Measurements from ENCODE around the gene CKS1B.

The CKS1B gene

DNA sequence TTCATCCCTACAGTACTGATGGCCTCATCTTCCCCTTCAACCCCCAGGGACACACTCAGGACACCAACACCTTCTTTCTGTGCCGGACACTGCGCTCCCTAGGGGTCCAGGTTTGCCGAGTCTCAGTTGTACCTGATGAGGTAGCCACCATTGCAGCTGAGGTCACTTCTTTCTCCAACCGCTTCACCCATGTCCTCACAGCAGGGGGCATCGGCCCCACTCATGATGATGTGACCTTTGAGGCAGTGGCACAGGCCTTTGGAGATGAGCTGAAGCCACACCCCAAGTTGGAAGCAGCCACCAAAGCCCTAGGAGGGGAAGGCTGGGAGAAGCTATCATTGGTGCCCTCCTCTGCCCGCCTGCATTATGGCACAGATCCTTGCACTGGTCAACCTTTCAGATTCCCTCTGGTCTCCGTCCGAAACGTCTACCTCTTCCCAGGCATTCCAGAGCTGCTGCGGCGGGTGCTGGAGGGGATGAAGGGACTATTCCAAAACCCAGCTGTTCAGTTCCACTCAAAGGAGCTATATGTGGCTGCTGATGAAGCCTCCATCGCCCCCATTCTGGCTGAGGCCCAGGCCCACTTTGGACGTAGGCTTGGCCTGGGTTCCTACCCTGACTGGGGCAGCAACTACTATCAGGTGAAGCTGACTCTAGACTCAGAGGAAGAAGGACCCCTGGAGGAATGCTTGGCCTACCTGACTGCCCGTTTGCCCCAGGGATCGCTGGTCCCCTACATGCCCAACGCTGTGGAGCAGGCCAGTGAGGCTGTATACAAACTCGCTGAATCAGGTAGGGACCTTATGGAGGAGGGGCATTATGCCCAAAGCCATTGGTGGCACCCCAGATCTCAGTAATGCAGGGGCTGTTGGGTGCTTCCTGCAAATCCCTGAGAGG, 13.8 kb downstream of the CKS1B start:
- DNase-seq: no peak

DNA sequence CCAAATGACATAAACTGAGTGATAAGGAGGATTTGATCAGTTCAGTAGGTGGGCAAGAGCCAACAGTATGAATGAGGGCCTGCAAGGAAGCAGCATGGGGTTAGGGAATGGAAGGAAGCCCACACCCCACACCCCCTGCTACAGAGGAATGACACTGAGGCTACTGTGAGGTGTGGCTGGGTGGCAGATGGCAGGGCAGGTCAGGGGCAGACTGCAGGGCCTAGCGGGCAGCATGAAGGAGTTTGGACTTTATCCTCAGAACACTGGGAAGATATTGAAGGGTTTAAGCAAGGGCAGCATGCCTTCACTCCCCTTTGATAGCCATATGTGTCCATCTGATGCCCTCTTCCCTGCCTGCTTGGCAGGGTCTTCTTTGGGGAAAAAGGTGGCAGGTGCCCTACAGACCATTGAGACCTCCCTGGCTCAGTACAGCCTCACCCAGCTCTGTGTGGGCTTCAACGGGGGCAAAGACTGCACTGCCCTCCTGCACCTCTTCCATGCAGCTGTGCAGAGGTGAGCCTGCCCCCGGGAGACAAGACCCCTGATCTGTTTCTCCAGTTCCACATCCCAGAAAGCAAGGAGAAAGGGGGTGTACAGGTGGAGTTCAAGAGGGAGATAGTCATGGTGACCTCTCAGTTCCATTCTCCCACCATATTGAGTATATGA, 14.8 kb downstream of the CKS1B start:
- no peak for DNase-seq

DNA sequence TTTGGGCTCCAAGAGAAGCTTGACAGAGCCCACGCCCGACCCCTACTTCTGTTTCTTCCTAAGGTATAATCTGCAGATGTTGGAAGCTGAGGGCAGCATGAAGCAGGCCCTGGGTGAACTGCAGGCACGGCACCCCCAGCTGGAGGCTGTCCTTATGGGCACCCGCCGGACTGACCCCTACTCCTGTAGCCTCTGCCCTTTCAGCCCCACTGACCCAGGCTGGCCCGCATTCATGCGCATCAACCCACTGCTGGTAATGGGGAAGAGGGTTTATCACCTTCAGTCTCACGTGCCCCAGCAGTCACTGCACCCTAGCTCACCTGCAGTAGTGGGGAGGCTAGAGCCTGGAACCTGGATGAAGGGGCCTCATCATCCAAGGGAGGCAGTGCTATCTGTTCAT, 15.8 kb downstream of the CKS1B start:
- no peak for DNase-seq

DNA sequence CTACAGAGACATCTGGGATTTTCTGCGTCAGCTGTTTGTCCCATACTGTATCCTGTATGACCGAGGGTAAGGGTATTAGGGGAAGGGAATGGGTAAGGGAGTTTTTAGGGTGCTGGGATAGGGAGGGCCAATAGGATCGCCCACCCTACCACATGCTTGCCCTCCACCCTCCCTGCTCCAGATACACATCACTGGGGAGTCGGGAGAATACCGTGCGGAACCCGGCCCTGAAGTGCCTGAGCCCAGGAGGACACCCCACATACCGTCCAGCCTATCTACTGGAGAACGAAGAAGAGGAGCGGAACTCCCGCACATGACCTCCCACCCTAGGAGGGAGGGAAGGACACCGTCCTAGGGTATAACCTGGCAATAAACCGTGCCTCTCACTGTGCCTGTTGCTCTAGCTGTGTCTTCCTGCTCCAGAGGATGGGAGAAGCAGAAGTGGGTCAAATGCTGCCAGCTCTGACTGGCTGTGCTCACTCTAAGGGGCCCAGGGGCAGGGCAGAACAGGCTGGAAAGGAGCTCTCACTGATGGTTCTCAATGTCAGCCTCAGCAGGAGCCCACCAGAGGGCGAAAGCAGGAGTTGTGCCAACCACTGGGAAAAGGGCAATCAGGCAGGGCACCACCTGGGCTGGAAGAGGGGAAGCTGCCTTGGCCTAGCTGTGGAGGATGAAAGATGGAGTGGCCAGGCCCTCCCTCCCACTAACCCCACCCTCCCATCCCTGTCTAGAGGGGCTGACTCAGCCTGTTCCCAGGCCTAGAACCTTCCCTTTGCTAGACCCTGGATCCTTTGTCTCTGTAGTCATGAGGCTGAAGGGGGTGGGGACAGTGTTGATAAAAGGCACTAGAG, 18.5 kb downstream of the CKS1B start:
- DNase-seq: peak in 1 of 2 experiments; percentile 40

DNA sequence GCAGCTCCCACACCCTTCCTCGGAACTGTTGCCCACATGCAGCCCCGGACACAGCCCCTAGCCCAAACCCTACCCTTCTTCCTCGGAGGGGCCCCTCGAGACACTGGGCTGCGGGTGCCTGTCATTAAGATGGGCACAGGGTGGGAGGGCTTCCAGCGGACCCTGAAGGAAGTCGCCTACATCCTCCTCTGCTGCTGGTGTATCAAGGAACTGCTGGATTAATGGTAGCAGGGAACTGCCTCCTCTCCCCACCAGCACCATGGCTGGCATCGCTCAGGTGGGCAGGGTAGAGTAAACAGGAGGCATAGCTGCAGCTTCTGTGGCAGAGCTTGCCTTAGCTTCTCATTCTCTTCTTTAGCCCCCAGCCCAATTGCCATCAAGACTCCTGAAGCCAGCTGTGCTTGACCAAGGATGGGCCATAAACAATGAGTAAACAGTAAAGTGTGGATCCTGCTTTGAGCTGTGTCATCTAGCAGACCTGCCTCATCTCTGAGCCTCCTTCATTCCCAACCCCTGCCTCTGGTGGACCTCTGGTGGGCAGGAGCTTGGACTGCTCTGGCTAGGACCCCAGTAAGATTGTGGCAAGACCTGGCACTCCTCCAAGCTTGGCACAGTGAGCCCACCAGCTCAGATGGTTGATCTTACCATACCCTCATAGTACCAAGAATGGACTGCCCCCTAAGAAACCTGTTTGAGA, 19.2 kb downstream of the CKS1B start, which contains the start of gene LENEP:
Gene LENEP, plus strand, starts transcription at position 15 of the 697 bp plus-strand sequence. Its CDS starts 22 bp downstream, at position 37.
- DNase-seq: no peak

DNA sequence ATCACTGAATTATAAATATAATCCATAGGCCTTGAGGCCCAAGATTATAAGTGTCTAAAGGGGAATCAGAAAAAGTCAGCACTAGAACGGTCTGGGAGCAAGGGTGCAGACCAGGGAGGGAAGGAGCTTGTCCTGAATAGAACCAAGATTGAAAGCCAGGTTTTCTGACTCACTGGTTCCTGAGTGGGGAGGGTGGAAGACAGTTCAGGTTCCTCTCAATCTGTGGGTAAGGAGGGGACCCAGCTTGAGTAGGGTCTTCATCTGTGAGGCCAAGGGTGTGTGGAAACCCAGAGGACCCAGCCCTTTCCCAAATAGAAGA, 19.7 kb downstream of the CKS1B start:
- no peak for DNase-seq

DNA sequence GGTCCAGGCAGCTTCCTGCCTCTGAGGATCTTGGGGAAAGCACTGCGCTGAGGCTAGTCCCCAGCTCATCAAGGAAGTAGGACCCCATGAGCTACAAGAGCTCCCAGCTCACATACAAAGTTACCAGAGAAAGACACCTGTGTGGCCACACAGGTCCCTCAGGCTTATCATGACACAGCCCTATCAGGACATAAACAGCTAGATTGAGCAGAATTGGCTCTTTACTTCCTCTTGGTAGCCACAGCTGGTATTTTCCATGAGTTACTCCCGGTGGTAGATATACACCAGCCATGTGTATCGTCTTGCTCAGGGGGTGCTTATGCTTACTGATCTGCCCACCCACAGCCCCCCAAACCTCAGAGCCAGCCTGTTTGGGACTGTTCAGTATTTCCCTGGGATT, 20.1 kb downstream of the CKS1B start:
- no peak for DNase-seq

DNA sequence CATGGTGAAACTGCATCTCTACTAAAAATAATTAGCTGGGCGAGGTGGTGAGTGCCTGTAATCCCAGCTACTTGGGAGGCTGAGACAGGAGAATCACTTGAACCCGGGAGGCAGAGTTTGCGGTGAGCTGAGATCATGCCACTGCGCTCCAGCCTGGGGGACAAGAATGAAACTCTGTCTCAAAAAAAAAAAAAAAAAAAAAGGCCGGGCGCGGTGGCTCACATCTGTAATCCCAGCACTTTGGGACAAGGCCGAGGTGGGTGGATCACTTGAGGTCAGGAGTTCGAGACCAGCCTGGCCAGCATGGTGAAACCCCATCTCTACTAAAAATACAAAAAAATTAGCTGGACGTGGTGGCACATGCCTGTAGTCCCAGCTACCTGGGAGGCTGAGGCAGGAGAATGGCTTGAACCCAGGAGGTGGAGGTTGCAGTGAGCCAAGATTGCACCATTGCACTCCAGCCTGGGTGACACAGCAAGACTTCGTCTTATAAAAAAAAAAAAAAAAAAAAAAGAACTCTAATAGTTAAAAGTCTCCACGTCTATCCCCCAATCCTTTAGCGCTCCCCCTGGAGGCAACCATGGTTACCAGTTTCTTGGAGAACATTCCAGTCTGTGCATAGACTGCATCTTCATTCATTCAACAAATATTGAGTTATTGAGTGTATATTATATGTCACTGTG, 21.0 kb downstream of the CKS1B start:
- peak; percentile 45 to 48 for DNase-seq

DNA sequence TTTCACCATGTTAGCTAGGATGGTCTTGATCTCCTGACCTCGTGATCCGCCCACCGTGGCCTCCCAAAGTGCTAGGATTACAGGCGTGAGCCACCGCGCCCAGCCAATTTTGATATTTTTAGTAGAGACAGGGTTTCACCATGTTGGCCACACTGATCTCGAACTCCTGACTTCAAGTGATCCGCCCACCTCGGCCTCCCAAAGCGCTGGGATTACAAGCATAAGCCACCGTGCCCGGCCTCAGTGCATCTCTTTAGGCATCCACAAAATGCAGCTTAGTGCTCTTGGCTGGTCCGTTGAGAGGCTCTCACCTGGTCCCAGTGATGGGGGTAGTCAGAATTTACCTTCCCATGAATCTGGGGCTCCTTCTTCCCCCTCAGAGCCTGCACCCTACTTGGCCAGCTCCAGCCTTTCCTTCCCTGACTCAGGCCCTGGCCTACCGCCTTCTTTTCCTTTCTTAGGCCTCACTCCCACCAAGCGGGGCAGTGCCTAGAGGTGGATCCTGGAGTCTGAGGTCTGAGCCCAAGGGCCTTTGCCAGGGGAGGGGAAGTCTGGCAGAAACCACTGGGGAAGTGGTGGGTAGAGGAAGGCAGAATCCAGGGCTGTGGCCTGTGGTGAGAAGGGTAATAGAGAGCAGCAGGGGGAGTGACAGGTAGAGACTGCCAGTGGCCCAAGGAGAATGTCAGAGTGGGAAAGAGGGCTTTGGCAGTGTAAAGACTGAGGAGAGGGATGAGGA, 22.7 kb downstream of the CKS1B start:
- DNase-seq: peak; percentile 55 to 57

DNA sequence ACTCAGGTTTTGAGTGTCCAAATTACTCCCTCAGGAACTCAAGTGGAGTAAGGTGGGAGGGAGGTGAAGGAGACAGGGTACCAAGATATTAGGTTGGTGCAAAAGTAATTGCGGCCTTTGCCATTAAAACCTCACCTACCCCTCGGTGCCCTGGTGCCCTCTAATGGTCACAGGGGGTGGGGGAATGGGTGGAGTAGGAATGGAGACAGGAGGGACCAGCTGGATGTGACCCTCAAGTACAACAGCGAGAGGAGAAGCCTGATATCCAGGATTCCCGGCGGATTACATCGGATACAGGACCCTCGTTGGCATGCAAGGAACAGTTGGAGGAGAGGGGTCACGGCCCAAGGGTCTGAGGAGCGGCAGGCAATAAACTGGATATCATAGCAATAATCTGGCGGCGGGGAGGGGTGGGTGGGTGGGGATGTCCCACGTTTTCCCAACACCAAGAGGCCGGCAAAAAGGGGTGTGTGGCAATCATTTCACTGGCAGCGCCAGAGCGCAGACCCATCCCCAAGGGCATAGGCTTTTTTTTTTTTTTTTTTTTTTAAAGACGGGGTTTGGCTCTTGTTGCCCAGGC, 23.8 kb downstream of the CKS1B start:
- DNase-seq: no peak

DNA sequence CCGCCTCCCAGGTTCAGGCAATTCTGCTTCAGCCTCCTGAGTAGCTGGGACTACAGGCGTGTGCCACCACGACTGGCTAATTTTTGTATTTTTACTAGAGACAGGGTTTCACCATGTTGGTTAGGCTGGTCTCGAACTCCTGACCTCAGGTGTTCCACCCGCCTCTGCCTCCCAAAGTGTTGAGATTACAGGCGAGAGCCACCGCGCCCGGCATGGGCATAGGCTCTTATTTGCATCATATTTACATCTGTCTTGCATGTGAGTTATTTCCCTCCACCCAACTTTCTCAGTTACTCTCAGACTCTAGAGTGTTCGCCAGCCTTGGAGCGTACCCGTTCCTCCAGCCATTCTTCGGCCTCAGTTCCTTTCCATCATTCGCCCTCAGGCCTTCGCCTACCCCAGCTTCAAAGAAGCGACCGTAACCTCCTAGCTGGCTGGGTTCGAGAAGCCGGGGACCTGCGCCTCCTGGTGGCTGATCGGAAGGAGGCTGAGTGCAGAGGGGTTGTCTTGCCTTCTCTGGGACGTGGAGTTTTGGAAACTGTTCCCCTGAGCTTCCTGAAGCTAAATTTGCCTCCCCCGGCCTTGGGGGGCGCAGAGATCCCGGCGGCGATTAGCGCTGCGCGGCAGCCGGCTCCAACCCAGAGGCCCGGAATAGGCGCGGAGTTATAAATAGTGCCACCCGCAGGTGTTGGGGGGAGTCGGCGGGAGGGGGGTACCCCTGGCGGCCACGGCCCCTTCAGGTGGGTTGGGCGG, 24.5 kb downstream of the CKS1B start:
- DNase-seq: peak; percentile 93

DNA sequence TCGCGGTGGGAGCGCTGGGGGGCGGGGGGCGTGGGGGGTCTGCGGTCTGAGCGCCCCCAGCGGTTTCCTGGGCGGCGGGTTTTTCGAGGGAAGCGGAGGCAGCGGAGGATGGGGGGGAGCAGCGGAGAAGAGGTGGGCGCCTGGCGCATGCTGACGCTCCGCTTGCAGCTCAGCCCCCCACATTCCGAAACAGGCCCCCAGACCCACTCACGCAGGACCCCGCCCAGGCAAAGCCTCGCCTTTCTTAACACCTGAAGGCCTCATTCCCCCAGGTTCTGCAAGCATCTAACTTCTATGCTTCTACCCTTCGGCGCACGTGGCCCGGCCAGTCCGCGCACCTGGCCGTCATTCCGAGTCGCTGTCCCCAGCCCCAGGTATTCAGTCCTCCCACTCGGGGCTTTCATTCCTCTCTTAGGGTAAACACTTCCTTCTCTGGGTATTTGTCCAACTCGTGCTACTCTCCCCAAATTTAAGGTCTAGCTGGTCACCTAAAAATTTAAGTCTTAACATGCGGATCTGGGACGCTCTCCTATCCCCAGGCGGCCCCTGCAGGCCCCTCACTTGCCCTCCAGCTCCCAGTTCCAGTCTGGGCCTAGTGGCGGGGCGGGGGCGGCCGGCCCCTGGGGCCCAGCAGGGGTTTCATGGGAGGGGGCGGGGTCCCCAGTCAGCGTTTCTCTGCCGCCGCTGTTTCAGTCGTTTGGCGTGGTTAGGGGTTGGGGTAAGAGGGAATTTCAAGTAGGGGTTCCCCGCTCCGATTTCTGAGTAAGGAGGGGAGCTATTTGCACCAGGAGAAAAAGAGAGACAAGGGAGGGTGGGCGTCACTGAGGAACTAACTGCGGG, 25.3 kb downstream of the CKS1B start:
- peak; percentile 58 to 64 for DNase-seq

DNA sequence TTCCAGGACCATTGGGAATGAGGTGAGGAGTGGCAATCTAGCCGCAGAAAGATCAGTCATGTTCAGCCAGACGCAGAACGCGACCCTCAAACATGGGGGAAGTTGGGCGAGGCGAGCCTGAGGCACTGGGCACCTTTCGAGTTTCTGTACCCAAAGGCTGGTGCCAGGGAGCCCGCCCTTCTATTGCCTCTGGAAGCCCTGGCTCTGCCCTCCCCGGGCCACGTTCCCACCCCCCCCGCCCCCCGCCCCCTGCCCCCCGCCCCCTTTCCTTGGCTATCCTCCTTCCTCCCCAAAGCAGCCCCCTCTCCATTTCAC, 25.9 kb downstream of the CKS1B start:
- no peak for DNase-seq

DNA sequence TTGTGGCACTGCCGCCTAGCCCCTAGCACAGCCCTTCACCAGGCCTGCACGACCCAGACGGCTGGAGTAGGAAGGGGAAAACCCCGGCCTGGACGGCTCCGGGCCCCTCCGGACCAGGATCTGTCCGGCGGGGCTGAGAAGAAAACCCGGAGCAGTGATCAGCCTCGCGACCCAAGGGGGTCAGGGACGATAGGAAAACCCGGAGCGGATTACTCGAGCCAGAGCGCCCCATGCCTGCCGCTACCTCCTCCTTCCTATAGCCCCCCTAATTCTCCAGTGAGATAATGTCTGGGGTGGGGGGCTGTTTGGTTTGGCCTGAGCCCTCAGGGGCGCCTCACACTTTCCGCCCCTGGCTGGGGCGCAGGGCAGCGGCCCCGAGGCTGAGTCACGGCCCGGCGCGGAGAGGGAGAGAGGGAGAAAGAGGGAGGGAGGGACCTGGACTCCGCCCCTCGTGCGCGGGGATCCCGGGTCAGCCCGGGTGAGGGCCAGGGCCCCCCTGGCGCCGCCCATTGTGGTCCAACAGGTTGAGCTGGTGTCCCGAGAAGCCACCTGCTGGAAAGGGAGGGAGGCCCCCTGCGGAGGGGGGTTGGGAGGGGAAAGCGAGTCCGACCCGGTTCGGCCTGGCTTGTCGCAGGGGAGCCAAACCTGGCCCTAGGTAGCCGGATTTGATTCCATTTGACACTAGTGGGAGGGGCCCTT, 26.4 kb downstream of the CKS1B start:
- DNase-seq: peak; percentile 91 to 92

DNA sequence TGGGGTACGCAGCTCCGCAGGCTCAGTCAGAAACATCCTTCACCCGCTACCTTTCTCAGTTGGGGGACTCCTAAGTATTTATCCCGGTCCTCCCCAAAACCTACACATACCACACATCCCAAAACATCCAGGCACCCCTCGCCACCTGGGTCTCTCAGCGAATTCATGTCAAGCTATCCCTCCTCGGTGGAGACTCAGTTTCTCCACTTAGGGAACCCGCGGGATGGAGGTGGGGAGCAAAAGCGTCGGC, 26.9 kb downstream of the CKS1B start:
- peak in 1 of 2 experiments; percentile 62 for DNase-seq

DNA sequence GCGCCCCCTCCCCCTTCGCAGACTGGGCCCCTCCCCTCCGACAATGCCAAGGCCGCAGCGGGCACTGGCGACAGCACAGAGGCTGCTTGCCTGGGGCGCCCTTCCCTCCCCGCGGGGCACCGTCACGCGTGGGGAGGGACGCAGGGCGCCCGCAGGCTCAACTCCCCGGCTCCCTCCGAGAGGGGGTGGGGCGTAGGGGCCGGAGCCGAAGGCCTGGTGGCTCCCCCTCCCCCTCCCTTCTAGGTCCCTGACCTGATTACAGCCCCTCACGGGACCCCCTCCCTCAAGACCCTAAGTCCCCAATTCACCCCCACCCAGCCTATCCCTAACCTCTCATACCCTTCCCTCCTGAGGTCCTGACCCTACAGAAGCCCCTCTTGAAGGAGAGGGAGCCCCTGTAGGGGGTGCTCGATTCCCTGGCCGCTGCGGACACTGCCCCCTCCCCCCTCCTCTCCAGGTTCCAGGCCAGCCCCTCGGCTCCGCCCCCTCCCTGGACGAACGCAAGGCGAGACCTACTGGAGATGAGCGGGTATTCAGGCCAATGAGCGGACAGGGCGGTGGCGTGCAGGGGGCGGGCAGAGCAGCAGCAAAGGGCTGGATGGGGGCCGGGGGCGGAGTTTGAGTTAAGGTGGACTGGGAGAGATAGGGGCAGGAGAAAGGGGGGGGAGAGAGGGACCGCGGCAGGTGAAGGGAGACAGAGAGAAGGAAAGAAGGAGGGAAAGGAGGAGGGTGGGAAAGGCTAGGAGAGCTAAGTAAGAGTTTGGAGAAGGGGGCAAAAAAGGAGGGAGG, 27.4 kb downstream of the CKS1B start:
- DNase-seq: peak; percentile 98 to 99

DNA sequence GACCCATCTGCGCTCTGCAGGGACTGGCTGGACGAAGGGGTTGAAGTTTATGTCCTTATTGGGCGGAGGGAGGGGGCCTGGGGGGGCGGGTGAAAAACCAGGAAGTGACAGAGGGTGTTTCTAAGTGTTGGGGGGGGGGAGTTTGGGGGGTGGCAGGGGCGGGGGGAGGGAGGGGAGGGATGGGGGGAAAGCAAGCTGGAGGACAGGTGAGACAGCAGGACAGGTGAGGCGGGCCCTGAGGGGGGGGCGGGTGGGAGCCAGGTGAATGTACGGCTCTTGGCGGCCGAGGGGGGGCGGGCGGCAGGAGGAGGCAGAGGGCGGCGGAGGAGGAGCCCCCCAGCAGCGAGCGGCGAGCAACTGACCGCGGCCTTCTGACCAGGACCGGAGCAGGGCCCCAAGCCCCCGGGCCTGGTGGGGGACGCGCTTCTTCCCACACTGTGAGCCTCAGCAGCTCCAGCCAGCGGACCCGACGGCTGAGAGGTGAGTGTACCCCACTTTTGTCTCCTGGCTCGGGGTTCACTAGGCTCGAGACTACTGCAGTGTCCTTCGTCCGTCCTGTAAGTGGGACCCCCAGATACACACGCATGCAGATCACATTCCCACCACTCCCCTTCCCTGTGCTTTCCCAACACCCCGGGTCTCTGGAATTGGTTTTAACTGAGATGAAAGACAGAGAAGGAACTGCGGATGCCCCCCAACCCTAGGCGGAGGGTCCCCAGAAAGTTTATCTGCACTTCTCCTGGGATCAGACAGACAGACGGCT, 28.2 kb downstream of the CKS1B start, which contains the start of gene ZBTB7B:
Gene ZBTB7B, plus strand, starts transcription at position 339 of the 763 bp plus-strand sequence. CDS start 11,859 bp downstream, outside the sequence.
- DNase-seq: peak; percentile 85 to 88
